Fibroblast of lung (primary cell): ENCODE data around the gene KIAA1217.

Experiments used
- EZH2 ChIP-seq: IDR thresholded peaks from 2 replicates; pipeline ENCODE4 v1.5.1; 2012; ENCODE audit warnings: low read length, control low read depth, mild to moderate bottlenecking; ENCODE audit errors: missing control alignments
- TF ChIP-seq, protein P1 (sequence below), 2 donors: IDR thresholded peaks in 1 of 2; conservative IDR thresholded peaks in 1 of 2; 1 replicate in 1 of 2; 2 replicates in 1 of 2; pipeline ENCODE4 v1.5.1; 2011 to 2012; ENCODE audit warnings: low read length in 2 of 2, control low read depth in 1 of 2, inconsistent platforms in 1 of 2, low read depth in 1 of 2, mild to moderate bottlenecking in 1 of 2

DNA sequence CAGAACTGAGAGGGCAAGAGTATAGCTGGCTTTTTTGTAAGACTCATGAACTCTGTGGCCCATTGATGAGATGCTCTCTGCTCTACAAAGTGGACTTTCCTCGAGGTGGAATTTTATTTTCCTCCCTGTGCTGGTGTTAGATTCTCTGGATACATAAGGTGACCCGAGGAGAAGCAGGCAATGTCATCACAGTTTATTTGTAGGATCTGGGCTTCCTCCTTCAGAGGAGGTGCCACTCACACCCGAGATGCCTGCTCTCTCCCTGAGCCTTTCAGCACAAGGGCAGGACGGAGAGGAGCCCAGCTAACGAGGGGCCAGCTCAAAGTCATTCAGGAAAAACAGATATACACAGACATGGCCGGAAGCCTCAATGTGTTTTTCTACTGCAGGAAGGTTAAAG, 103.0 kb downstream of the KIAA1217 start:
- TF ChIP-seq, protein P1, sequence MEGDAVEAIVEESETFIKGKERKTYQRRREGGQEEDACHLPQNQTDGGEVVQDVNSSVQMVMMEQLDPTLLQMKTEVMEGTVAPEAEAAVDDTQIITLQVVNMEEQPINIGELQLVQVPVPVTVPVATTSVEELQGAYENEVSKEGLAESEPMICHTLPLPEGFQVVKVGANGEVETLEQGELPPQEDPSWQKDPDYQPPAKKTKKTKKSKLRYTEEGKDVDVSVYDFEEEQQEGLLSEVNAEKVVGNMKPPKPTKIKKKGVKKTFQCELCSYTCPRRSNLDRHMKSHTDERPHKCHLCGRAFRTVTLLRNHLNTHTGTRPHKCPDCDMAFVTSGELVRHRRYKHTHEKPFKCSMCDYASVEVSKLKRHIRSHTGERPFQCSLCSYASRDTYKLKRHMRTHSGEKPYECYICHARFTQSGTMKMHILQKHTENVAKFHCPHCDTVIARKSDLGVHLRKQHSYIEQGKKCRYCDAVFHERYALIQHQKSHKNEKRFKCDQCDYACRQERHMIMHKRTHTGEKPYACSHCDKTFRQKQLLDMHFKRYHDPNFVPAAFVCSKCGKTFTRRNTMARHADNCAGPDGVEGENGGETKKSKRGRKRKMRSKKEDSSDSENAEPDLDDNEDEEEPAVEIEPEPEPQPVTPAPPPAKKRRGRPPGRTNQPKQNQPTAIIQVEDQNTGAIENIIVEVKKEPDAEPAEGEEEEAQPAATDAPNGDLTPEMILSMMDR (conservative IDR thresholded peaks at IDR 0.05 in 1 of 2, IDR thresholded peaks at IDR 0.05 in 1 of 2; ENCODE audit: low read depth in 1 of 2, low read length in 2 of 2) = no peak
- TF ChIP-seq EZH2 = no peak
